Activated CD8-positive, alpha-beta memory T cell treated with anti-CD3 and anti-CD28 coated beads, Interleukin-2, amount 50 U/mL, for 1 hour (primary cell): ENCODE results near the gene KATNAL1.

Experiments used
- DNase-seq: peaks from one replicate; pipeline ENCODE4 v3.0.0-alpha.2; 2020; ENCODE audit errors: extremely low read depth

The KATNAL1 gene

DNA sequence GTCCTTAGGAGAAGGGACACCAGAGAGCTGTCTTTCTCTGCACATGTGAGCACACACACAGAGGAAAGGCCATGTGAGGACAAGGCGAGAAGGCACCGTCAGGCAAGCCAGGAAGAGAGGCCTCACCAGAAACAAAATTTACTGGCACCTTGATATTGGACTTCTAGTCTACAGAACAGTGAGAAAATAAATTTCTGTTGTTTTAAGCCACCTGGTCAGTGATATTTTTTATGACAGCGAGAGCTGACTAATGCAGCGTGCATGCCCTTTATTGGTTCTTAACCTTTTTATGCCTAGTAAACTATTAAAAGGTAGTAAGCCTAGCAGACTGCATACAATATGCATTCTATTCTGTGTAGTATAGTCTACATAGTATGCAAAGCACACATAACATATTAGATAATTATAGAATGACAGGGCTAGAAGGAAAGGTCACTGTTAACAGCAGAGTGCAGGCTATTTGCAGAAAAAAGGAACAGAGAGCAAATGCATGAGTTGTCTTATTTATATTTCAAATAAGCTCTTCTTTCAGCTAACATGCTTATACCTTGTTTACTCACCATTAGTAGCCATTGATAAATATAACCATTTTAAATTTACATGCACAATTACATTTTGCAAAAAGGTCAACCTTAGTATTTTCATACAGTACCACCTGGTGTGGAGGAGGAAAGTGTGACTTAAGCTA lies 25.2 kb upstream of the KATNAL1 start:
- no peak for DNase-seq

DNA sequence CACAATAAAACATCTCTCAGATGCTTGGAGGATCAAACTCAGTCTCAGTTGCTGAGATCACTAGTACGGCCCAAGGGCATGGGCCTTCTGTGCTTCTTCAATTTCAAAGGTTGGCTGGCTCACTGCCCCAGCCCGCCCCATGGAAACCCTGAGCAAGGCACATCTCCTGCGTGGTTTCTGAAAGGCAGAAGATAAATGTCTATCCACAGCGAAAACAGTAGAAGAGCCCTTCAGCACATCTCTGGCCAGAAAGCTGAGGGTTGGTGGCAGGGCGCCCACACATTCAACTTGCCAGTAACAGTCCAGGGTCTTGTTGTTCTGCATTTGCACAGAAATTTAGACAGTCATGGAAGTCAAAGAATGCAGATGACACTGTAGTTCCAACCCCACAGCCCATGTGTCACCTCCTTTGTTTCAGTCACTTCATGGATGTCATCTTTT lies 24.0 kb upstream of the KATNAL1 start:
- no peak for DNase-seq

DNA sequence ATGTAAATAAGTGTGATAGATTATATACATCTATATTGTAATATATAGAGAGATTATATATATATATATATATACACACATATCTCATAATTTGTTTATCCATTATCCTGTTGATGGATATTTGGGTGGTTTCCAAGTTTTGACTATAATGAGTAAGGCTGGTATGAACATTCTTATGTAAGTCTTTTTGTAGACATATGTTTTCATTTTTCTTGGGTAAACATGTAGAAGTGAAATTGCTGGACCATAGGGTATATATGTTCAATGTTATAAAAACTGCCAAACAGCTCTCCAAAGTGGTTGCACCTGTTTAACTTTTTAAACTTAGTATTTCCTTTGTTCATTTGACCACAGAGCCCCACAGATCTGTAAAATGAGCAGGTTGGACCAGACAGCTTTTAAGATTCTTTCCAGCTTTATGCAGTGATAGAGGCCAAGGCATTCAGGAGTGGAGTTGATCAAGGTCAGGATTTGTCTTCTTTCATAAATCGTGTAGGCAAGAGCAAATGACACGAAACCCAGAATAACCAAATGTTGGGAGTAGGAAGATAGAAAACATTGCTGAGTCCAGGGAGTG lies 21.7 kb upstream of the KATNAL1 start:
- DNase-seq: no peak

DNA sequence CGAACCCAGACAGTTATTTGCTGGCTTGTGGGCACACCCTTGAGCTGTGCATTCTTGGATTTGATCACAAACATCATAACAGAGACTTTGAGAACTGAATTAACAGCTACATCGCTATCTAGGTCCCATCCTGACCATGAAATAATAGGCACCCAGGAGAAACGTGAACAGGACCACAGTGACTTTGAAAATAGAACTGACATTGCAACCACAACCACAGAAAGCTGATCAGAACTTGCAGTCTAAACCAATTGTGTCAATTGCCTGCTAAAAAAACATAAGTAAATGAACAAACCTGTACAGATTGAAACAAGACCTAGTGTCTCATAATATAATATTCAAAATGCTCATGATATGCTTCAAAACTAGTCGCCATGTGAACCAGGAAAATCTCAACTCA lies 18.3 kb upstream of the KATNAL1 start:
- DNase-seq: no peak

DNA sequence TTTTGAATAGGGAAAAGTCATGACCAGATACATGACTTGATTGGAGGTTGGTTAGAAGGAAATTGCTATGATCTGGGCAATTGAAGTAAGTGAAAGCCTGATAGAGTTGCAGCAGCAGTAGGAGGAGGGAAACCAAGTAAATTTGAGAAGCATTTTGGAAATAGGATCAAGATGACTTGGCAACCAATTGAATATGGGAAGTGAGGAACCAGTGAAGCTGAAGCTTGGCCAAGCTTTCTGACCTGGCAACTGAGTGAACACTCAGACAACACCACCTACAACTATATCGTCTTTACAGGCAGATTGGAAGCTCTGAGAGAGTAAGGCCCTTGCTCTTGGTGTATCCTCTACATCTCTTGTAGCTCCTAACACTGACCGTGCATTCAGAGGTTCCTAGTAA lies 16.2 kb upstream of the KATNAL1 start:
- no peak for DNase-seq

DNA sequence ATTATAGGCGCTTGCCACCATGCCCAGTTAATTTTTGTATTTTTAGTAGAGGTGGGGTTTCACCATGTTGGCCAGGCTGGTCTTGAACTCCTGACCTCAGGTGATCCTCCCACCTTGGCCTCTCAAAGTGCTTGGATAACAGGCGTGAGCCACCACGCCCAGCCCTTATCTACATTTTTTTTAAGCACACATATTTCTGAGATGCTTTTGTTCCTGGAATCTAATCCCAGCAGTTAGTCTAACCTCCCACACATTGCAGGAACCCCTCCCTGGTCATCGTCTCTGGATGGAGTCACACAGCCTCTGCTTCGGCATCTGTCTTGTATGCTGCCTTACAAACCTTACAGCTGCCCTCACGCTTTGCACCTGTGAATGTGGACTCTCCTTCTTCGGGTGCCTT lies 15.1 kb upstream of the KATNAL1 start:
- no peak for DNase-seq

DNA sequence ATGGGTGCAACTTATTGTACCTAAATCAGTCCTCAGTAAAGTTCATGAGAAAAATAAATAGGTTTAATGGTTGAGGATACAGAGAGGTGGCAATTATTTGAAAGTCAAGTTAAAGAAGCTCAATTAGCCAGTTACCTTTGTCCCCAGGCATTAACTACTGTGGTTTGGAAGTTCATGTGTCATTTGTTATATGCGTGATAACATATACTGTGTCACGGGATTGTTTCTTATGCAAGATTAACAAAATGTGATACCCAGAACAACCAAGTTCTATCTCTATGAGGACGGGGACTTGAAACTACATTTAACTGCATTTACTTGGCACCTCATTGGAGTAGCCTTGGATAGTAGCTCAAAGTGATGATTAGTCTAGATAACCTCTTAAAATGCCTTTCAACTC lies 13.9 kb upstream of the KATNAL1 start:
- no peak for DNase-seq

DNA sequence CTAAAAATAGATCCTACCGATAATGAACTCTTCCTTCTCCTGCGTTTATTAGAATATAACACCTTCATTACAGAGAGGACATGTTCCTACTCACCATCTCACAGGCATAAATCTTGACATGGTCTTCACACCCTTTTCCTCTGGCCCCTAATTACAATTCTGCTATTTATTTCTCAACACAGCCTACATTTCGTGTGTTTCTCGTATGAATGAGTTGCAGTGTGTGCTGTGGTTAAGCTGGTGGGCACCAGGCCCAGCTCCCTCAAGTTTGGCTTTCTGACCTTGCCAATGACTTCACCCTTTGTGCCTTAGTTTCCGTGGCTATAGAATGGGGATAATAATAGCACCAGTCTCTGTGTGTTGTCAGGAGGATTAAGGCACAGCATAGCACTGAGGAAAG lies 12.3 kb upstream of the KATNAL1 start:
- no peak for DNase-seq

DNA sequence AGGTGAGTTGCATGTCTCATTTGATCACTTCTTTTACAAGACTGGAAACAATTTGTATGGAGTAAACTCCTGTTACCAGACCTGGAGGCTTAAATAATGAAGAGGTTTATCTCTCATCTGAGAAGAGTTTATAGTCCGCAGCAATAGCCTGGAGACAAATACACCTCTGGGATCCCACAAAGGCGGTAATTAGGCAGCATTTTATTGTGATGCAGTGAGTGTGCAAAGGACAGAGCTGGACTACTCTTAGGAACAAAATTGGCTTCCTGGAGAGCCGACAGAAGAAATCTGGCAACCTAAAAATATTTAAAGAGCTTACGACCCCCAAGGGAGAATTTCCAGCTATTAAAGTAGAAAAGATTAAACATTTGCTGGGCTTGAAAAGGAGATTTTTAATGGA lies 11.8 kb upstream of the KATNAL1 start:
- no peak for DNase-seq

DNA sequence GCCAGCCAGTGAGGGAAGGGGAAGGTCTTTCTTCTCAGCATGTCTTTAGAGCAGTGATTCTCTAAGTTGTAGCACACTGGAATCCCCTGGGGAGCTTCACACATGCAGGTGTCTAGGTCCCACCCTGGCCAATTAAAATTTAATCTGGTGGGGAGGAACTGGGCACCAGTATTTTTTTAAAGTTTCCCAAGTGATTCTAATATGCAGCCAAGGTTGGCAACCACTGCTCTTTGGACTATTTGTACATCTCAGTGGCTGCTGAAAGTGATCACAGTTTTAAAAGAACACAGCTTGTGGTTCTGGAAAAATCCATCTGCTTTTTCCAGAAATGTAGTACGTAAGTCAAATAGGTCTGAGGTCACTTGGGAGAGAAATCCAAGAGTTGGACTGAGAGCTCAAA lies 10.7 kb upstream of the KATNAL1 start:
- DNase-seq: no peak

DNA sequence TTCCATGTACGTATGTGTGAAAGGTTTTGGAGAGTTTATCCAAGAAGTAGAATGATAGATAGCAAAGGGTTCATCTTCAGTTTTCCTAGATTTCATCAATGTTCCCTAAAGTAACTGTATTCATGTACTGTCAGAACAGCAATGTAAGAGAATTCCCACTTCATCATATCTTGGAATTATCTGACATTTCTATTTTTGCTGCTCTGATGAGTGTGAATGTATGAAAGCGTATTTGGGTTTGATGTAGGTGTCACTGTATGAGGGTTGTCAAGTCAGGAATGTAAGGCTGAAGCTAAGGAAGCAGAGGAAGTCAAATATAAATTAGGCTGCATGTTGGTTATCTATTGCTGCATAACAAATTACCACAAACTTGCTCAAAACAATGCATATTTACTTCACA lies 7.2 kb upstream of the KATNAL1 start:
- no peak for DNase-seq

DNA sequence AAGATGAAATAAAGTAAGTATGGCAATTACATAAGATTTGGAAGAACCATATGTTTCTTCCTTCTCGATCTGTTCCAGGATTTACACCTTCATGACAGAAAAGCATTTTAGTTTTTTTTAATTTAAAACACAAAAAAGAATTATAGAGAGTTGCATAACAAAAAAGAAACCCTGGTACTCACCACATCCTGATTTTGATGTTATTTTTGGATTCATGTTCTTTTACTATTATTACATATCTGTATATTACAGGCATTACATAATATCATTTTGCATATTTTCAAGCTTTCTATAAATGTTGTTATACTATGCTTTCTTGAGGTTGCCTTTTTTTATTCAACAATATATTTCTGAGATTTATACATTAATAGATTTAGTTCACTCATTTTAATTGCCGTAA lies 6.7 kb upstream of the KATNAL1 start:
- DNase-seq: no peak

DNA sequence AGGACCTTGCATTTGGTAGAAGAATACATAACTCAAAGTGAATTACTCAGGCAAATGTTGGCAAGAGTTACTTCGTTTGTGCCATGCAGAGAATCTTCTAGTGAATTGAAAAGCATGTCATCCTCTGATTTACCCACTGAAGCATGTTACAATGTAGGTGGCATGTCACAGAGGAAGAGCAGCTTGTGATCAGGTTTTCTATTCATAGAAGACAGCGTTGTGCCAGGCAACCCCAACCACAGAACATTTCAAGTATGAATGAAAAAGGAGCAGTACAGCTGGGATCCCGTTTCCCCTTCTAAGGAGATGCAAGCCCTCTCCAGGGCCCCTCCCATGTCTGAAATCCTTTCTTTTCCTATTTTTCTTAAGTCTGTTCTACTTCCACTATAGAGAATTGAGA lies 6.0 kb upstream of the KATNAL1 start:
- no peak for DNase-seq

DNA sequence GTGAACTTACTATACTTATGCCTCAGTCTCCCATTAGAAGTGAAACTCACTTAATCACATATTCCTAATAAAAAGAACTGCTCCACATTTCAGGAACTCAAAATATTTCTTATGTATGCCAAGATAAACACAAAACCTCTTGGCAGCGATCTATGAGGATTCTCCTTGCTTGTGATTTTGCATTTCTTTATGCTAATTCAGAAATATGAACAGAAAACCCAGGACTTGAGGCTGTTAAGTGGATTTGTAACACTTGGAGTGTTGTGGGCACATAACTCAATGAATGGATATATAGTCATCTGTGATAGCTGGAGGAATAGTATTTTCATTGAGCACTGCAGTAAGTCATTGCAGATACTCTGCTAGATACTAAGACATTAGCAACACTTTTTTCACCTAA lies 5.6 kb upstream of the KATNAL1 start:
- no peak for DNase-seq

DNA sequence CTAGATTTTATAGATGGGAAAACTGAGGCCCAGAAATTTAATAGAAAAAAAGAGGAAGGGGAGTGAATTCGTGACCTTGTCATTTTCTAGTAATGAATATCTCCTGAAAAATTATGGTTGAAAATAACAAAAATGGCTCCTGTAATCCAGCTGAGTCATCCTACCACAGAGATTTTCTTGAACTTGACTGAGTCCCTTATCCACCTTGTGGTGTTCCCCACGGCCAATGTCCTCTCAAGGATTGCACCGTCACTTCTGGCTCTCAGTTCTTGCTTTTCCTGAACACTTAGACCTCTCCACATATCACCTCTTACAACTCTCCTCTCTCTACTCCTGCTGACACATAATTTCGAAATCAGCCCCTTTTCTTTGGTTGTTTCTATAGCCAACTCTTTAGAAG lies 1.2 kb upstream of the KATNAL1 start:
- no peak for DNase-seq

DNA sequence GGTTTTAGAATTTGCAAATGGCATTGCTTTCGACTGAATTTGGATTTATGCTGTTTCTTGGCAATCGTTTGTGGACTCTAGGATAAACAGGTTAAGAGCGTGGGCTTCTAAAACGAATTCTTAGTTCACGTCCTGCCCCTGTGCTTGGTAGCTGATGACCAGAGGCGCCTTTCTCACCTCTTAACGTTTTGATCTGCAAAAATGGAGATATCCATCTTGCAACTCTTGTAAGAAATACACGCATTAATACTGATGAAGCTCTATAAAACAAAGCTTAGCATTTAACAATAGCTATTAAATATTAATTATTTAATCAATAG lies 580 bp upstream of the KATNAL1 start:
- DNase-seq: no peak

DNA sequence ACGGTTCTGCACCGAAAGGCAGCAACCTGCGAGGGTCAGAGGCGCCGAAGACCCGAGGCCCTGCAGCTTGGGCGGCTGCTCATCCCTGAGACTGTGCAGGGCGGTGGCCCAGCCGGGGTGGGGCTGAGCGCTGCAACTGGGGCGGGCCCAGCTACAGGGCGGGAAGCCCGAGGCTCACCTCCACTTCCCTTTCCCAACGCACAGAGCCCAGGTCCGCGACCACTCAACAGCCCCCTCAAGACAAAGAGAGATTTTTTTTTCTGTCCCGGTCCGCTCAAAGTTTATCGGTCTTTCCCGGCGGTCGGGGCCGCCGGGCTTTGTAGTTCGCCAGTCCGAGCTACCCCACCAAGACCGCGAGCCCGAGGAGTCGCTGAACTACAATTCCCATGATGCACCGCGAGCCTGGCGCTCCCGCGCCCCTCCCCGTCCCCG lies 573 bp downstream of the KATNAL1 start:
- peak; percentile 83 for DNase-seq

DNA sequence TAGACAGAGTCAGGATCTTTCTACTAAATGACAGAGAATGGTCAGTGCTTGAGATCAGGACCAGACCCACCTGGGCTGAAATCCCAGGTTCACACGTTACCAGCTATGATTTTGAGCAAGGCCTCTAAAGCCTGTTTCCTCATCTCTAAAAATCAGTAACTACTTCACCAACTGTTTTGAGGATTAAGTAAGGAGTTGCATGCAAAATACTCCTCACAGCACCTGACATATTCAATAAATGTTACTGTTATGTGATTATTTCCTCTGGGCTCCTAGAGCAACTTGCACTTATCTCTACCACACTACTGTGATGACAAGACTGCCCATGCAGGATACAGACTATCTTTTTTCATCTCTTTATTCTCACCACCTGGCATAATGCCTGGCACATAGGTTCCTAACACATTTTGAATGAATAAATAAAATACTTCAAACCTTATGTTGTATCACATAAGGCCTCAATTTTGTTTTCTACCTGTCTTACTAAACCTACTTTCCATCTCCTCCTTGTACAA lies 1.8 kb downstream of the KATNAL1 start:
- DNase-seq: no peak

DNA sequence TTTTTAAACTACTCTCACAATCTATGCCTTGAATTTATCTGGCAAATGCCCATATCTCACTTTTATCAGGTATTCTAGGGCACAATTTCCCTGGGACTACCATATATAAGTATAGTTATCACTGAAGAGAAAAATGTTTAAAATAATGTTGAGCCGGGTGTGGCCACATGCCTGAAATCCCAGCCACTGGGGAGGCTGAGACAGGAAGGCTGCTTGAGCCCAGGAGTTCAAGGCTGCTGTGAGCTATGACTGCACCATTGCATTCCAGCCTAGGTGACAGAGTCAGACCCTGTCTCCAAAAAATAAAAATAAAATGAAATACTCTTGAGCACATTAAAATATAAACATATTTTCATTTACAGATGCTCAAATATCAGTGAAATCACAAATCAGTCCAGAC lies 4.1 kb downstream of the KATNAL1 start:
- no peak for DNase-seq

DNA sequence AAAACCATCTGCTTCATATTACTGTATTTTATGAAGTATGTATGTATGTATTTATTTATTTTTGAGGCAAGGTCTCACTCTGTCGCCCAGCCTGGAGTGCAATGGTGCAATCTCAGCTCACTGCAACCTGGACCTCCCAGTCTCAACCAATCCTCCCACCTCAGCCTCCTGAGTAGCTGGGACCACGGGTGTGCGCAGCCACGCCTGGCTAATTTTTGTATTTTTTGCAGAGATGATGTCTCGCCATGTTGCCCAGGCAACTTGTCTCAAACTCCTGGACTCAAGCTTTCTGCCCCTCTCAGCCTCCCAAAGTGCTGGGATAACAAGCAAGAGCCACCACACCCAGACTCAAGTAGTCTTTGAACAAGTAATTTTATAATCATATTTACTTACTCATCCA lies 5.5 kb downstream of the KATNAL1 start:
- no peak for DNase-seq

DNA sequence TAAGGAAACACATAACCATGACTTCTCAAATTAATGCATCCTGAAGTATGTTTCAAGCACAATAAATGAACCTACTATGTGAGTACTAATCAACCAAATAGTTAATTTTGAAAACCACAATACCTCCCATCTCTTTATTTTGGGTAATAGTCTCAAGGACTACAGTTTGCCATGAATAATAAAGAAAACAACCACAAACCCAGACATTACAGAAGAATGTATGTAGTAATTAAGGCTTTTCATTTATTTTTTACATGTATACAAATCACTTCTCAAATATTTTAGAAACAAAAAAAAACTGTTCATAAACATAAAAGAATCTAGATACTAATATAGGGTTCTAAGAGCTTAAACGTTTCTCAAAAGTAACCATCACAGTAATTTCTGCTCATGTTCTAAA lies 6.8 kb downstream of the KATNAL1 start:
- no peak for DNase-seq

DNA sequence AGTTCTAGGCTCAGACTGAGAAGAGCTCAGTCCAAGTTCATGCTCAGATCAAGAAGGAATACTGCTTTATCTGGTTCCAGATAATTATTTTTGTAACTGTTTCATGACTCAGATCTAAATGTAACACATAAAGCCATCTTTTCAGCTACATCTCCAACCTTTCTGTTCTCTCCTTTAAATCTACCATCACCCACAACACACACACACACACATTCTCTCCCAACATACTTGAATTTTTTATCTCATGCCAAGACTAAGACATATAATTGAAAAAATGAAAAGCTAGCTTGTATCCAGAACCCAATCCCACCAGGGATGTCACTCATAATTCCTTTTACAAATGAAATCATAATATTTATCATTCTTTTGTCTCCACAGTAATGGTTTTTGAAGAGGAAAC lies 7.6 kb downstream of the KATNAL1 start:
- DNase-seq: no peak

DNA sequence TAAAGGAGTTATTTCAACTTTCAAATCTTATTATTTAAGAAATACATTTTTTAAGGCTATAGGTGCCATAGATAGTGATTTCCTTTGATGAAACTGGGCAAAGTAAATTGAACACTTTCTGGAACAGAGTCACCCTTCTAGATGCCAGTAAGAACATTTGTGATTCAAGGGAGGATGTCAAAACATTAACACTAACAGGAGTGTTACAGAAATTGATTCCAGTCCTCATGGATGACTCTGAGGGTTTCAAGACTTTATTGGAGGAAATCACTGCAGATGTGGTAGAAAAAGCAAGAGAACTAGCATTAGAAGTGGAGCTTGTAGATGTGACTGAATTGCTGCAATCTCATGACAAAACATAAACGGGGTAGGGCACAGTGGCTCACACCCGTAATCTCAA lies 12.2 kb downstream of the KATNAL1 start:
- no peak for DNase-seq

DNA sequence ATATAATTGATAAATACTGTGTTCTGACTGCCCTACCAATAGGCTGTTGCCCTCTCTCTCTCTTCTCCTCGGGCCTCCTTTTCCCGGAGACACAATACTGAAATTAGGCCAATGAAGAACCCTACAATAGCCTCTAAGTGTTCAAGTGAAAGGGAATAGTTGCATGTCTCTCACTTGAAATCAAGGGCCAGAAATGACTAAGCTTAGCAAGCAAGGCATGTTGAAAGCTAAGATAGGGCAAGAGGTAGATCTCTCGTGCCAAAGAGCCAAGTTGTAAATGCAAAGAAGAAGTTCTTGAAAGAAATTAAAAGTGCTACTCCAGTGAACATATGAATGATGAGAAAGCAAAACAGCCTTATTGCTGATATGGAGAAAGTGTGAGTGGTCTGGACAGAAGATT lies 13.3 kb downstream of the KATNAL1 start:
- DNase-seq: no peak
